ENCODE results near the gene CACNG5. TPM values are rescaled to one million over a fixed set of nuclear protein-coding genes. Genes with fewer than 3 reads are reported as not detected.

Gene CACNG5
- total RNA-seq, 2 donors from 2014 or later = 1.8 TPM; not detected in 1

- DNase-seq = no peak
- Histone ChIP-seq H3K27ac (ENCODE audit: low read depth, low read length) (no peak overlapping the region), H3K9me3 (ENCODE audit: control insufficient read depth, low read length) (no peaks in the 10 kb centered on the region), H3K36me3 (ENCODE audit: control insufficient read depth, insufficient read depth, low read length) (no peaks in the 10 kb centered on the region), H3K4me1 (ENCODE audit: control insufficient read depth, insufficient read depth, low read length) (no peaks in the 10 kb centered on the region), H3K27me3 (ENCODE audit: control insufficient read depth, insufficient read depth, low read length, poor library complexity, severe bottlenecking) (no peaks in the 10 kb centered on the region), H3K4me3 (ENCODE audit: low read length) (no peak overlapping the region), H3K9ac (ENCODE audit: extremely low read depth, low read length, poor library complexity, severe bottlenecking) (no peak overlapping the region)
- 83 to 89% methylated on average over 5 to 6 of the region's 6 CpGs for WGBS, 2 experiments (ENCODE audit: insufficient coverage in 1 of 2, insufficient read length in 1 of 2)
- peaks cover 5% of the 10 kb centered on the region for H3K27me3 Mint-ChIP-seq (ENCODE audit: insufficient read depth)
- peaks cover 22% of the 10 kb centered on the region for H3K9me3 Mint-ChIP-seq
- H3K36me3 Mint-ChIP-seq (ENCODE audit: low read depth) = no peaks in the 10 kb centered on the region
- H3K27ac Mint-ChIP-seq = no peak overlapping the region
- no peak for TF ChIP-seq CTCF (conservative IDR thresholded peaks at IDR 0.05)
- H3K4me1 Mint-ChIP-seq = no peaks in the 10 kb centered on the region
- H3K4me3 Mint-ChIP-seq = no peak overlapping the region
Measured at GRCh38 chr17:66848496-66848895, 13.6 kb downstream of the CACNG5 start.

- no peak for TF ChIP-seq CTCF (conservative IDR thresholded peaks at IDR 0.05)
- Histone ChIP-seq H3K4me1 (ENCODE audit: control insufficient read depth, insufficient read depth, low read length) (no peaks in the 10 kb centered on the region), H3K9ac (ENCODE audit: extremely low read depth, low read length, poor library complexity, severe bottlenecking) (no peak overlapping the region), H3K36me3 (ENCODE audit: control insufficient read depth, insufficient read depth, low read length) (no peaks in the 10 kb centered on the region), H3K9me3 (ENCODE audit: control insufficient read depth, low read length) (no peaks in the 10 kb centered on the region), H3K4me3 (ENCODE audit: low read length) (no peak overlapping the region), H3K27ac (ENCODE audit: low read depth, low read length) (no peak overlapping the region), H3K27me3 (ENCODE audit: control insufficient read depth, insufficient read depth, low read length, poor library complexity, severe bottlenecking) (no peaks in the 10 kb centered on the region)
- Mint-ChIP-seq H3K36me3 (ENCODE audit: low read depth) (no peaks in the 10 kb centered on the region), H3K4me1 (no peaks in the 10 kb centered on the region), H3K27ac (no peak overlapping the region), H3K9me3 (peaks cover 25% of the 10 kb centered on the region), H3K27me3 (ENCODE audit: insufficient read depth) (peaks cover 2% of the 10 kb centered on the region), H3K4me3 (no peak overlapping the region)
- WGBS, 2 experiments (ENCODE audit: insufficient coverage in 1 of 2, insufficient read length in 1 of 2) = 91 to 95% methylated on average over 5 to 14 of the region's 14 CpGs
- DNase-seq = no peak
Measured at GRCh38 chr17:66849032-66849655, 14.2 kb downstream of the CACNG5 start.

GRCh38 chr17:66849851-66850580 lies 15.1 kb downstream of the CACNG5 start:
- Histone ChIP-seq H3K27me3 (ENCODE audit: control insufficient read depth, insufficient read depth, low read length, poor library complexity, severe bottlenecking) (no peaks in the 10 kb centered on the region), H3K4me3 (ENCODE audit: low read length) (no peak overlapping the region), H3K36me3 (ENCODE audit: control insufficient read depth, insufficient read depth, low read length) (no peaks in the 10 kb centered on the region), H3K9ac (ENCODE audit: extremely low read depth, low read length, poor library complexity, severe bottlenecking) (no peak overlapping the region), H3K4me1 (ENCODE audit: control insufficient read depth, insufficient read depth, low read length) (no peaks in the 10 kb centered on the region), H3K9me3 (ENCODE audit: control insufficient read depth, low read length) (peaks cover 7% of the 10 kb centered on the region), H3K27ac (ENCODE audit: low read depth, low read length) (no peak overlapping the region)
- no peak overlapping the region for H3K4me3 Mint-ChIP-seq
- peaks cover 33% of the 10 kb centered on the region for H3K9me3 Mint-ChIP-seq
- H3K4me1 Mint-ChIP-seq = no peaks in the 10 kb centered on the region
- no peak overlapping the region for H3K27ac Mint-ChIP-seq
- DNase-seq = no peak
- no peak for TF ChIP-seq CTCF (conservative IDR thresholded peaks at IDR 0.05)
- H3K36me3 Mint-ChIP-seq (ENCODE audit: low read depth) = no peaks in the 10 kb centered on the region
- WGBS, 2 experiments (ENCODE audit: insufficient coverage in 1 of 2, insufficient read length in 1 of 2) = 87 to 93% methylated on average over 3 to 4 of the region's 4 CpGs
- no peaks in the 10 kb centered on the region for H3K27me3 Mint-ChIP-seq (ENCODE audit: insufficient read depth)
